Endothelial cell of umbilical vein (primary cell): ENCODE results near the gene FAM120C. TPM values are rescaled to one million over a fixed set of nuclear protein-coding genes. Genes with fewer than 3 reads are reported as not detected.

Experiments used
- BruUV-seq: library from RNA; stranded (reverse); fragments of 400-500 nt; replicated peaks from 2 replicates; lab custom pipeline; 2021; lab: Mats Ljungman, UMichigan
- CTCF ChIA-PET: fragments of 300-600, 350-600 bp; sonication (Branson Sonifier 250); formaldehyde crosslinking; loops from one replicate; lab custom pipeline; 2021; ENCODE audit warnings: antibody characterized with exemption, inconsistent platforms; lab: Charles Lee
- POLR2A ChIA-PET: fragments of 300-600, 350-600 bp; sonication (Branson Sonifier 250); formaldehyde crosslinking; loops from one replicate; lab custom pipeline; 2021; ENCODE audit warnings: antibody characterized with exemption, inconsistent platforms; lab: Charles Lee
- DNase-seq: peaks from one replicate; pipeline ENCODE4 v3.0.0-alpha.2; 2011; ENCODE audit warnings: low read depth, low spot score
- FAIRE-seq: peaks from 2 replicates; lab custom pipeline; 2011; peaks lifted over from hg19 to GRCh38; lab: Jason Lieb, UNC
- H2AFZ ChIP-seq: 2 replicates; pipeline ENCODE4 v1.6.0; 2012; ENCODE audit warnings: low read depth, low read length, control low read depth, inconsistent platforms
- H3K27ac ChIP-seq: 2 replicates; pipeline ENCODE4 v1.5.1; 2011; ENCODE audit warnings: low read depth, mild to moderate bottlenecking, control low read depth, low read length, moderate library complexity; ENCODE audit not compliant: insufficient read depth
- H3K27me3 ChIP-seq, 2 experiments: 2 replicates each; pipeline versions ENCODE4 v1.6.0 to v1.6.1; 2011; ENCODE audit warnings: low read length in 2 of 2, mixed read lengths in 1 of 2; ENCODE audit not compliant: control insufficient read depth in 2 of 2, insufficient read depth in 2 of 2
- H3K36me3 ChIP-seq, 2 experiments: 2 replicates in 1 of 2; 3 replicates in 1 of 2; pipeline ENCODE4 v1.5.1; 2011; ENCODE audit warnings: low read length in 2 of 2, mild to moderate bottlenecking in 1 of 2, moderate library complexity in 1 of 2; ENCODE audit not compliant: control insufficient read depth in 2 of 2, insufficient read depth in 2 of 2; ENCODE audit errors: extremely low read depth in 1 of 2
- H3K4me1 ChIP-seq: 3 replicates; pipeline ENCODE4 v1.5.1; 2011; ENCODE audit warnings: mild to moderate bottlenecking, low read length; ENCODE audit not compliant: control insufficient read depth, insufficient read depth; ENCODE audit errors: extremely low read depth
- H3K4me2 ChIP-seq: 2 replicates; pipeline ENCODE4 v1.6.1; 2011; ENCODE audit warnings: low read length, control low read depth, mixed read lengths; ENCODE audit not compliant: insufficient read depth
- H3K4me3 ChIP-seq, 3 experiments: fragments of 200-600 bp in 1 of 3; sonication (generic), shearing (Covaris generic) in 1 of 3; replicated peaks in 1 of 3; 2 replicates each; pipeline ENCODE4 v1.5.1; 2011 to 2016; ENCODE audit warnings: control low read depth in 3 of 3, low read length in 3 of 3, mild to moderate bottlenecking in 2 of 3, inconsistent platforms in 1 of 3, low read depth in 1 of 3, moderate library complexity in 1 of 3; ENCODE audit not compliant: insufficient read depth in 1 of 3
- H3K79me2 ChIP-seq: 2 replicates; pipeline ENCODE4 v1.6.0; 2012; ENCODE audit warnings: low read length, inconsistent platforms; ENCODE audit not compliant: control insufficient read depth, insufficient read depth
- H3K9ac ChIP-seq: replicated peaks from 2 replicates; pipeline ENCODE3; 2011; ENCODE audit warnings: low read length, control low read depth; ENCODE audit not compliant: insufficient read depth; ENCODE audit errors: extremely low read depth
- H3K9me1 ChIP-seq: replicated peaks from 3 replicates; pipeline ENCODE4 v1.6.0; 2011; ENCODE audit warnings: mild to moderate bottlenecking, low read length; ENCODE audit not compliant: control insufficient read depth, insufficient read depth; ENCODE audit errors: extremely low read depth
- H3K9me3 ChIP-seq: replicated peaks from 2 replicates; pipeline ENCODE4 v1.5.1; 2012; ENCODE audit warnings: low read length, inconsistent platforms; ENCODE audit not compliant: control insufficient read depth, insufficient read depth
- H4K20me1 ChIP-seq: replicated peaks from 2 replicates; pipeline ENCODE3; 2011; ENCODE audit warnings: mild to moderate bottlenecking, low read length; ENCODE audit not compliant: control insufficient read depth, insufficient read depth; ENCODE audit errors: extremely low read depth
- EZH2 ChIP-seq: IDR thresholded peaks from 2 replicates; pipeline ENCODE4 v1.6.1; 2012; ENCODE audit warnings: borderline replicate concordance, low read depth, mild to moderate bottlenecking, moderate library complexity, low read length, inconsistent platforms; ENCODE audit not compliant: severe bottlenecking
- GATA2 ChIP-seq: IDR thresholded peaks from 2 replicates; pipeline ENCODE4 v1.7.0; 2011; ENCODE audit warnings: low read depth, mild to moderate bottlenecking, moderate library complexity, mixed read lengths, low read length; ENCODE audit not compliant: insufficient read length, insufficient read depth
- JUN ChIP-seq: IDR thresholded peaks from 2 replicates; pipeline ENCODE4 v1.6.1; 2011; ENCODE audit warnings: borderline replicate concordance, low read depth; ENCODE audit not compliant: insufficient read length, insufficient read depth
- MYC ChIP-seq: IDR thresholded peaks from one replicate; pipeline ENCODE4 v1.6.1; 2011; ENCODE audit warnings: mild to moderate bottlenecking, low read depth, low read length
- POLR2AphosphoS5 ChIP-seq: IDR thresholded peaks from 2 replicates; pipeline ENCODE4 v1.6.1; 2012; ENCODE audit warnings: low read depth, mild to moderate bottlenecking, control low read depth, low read length, moderate library complexity; ENCODE audit not compliant: insufficient read depth
- dilution Hi-C: fragments of 300-500 bp; cut with MboI; formaldehyde crosslinking; loops from one replicate; pipeline ENCODE4 v1.15.0; 2019; ENCODE audit warnings: low sequenced_read_pairs; ENCODE audit not compliant: extremely low pct_ligation_motif_present
- intact Hi-C: fragments of 100-400 bp; cut with micrococcal nuclease; formaldehyde crosslinking; loops from one replicate; pipeline ENCODE4 v1.10.0; 2022
- polyA plus RNA-seq, 4 experiments: library from polyadenylated mRNA; depleted of rRNA in 3 of 4; stranded (reverse) in 3 of 4; unstranded in 1 of 4; fragments of >200 nt; gene quantifications; 2 replicates each; pipeline versions ENCODE4 v1.2.1 to v1.2.3, GENCODE V29; 2011 to 2012; ENCODE audit warnings: missing spikeins in 1 of 4
- total RNA-seq: library from RNA; stranded (reverse); gene quantifications from 2 replicates; pipeline ENCODE4 v1.2.3, GENCODE V29; 2021

FAM120C gene
- total and polyA plus RNA-seq, 2 donors (not counting 3 experiments of a cell fraction or from before 2014, with no cell fraction given), result 4.2 to 11.4 TPM

DNA sequence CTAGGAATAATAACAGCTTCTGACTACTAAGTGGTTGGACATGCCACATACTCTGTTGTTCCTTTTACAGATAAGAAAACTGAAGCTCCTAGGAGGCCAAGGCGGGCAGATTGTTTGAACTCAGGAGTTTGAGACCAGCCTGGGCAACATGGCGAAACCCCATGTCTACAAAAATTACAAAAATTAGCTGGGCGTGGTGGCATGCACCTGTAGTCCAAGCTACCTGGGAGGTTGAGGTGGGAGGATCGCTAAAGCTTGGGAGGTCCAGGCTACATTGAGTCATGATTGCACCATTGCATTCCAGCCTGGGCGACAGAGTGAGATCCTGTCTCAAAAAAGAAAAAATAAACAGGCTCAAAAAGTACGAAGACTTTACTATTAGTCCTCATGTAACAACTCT lies 108.2 kb downstream of the FAM120C start:
- no peak for DNase-seq
- no TSS peak for BruUV-seq
- H3K79me2 ChIP-seq, result no peaks in the 10 kb centered on the region
- no peaks in the 10 kb centered on the region for H3K9me3 ChIP-seq
- H3K4me1 ChIP-seq, result no peaks in the 10 kb centered on the region
- dilution Hi-C loops (no loop called here), intact Hi-C loops (no loop called here)
- H3K36me3 ChIP-seq, result no peaks in the 10 kb centered on the region
- ChIA-PET POLR2A (no interaction called here), CTCF (interaction anchor here (0.7 to 1.0 kb wide), 2 partner anchors 16 to 18 kb away, joined by 3 read pairs; no protein-coding TSS in a partner anchor)
- no peak overlapping the region for H2AFZ ChIP-seq
- H3K9ac ChIP-seq, result no peak overlapping the region
- no peaks in the 10 kb centered on the region for H4K20me1 ChIP-seq
- no peak overlapping the region for H3K27ac ChIP-seq
- H3K27me3 ChIP-seq, result no peaks in the 10 kb centered on the region
- TF ChIP-seq POLR2AphosphoS5 (no peak), EZH2 (no peak), MYC (no peak), GATA2 (no peak), JUN (no peak)
- no peak for FAIRE-seq
- no peaks in the 10 kb centered on the region for H3K9me1 ChIP-seq
- no peak overlapping the region for H3K4me3 ChIP-seq
- no peak overlapping the region for H3K4me2 ChIP-seq

GRCh38 chrX:54067766-54068165 lies 115.3 kb downstream of the FAM120C start:
- no peaks in the 10 kb centered on the region for H3K4me1 ChIP-seq
- no peak overlapping the region for H3K4me3 ChIP-seq
- no peak for TF ChIP-seq POLR2AphosphoS5
- H3K79me2 ChIP-seq, result no peaks in the 10 kb centered on the region
- H3K4me2 ChIP-seq, result no peak overlapping the region
- H3K9me3 ChIP-seq, result no peaks in the 10 kb centered on the region
- DNase-seq, result no peak
- H2AFZ ChIP-seq, result no peak overlapping the region
- no peaks in the 10 kb centered on the region for H3K36me3 ChIP-seq
- ChIA-PET POLR2A (no interaction called here), CTCF (no interaction called here)
- no peak for FAIRE-seq
- intact Hi-C loops, result no loop called here
- no peak overlapping the region for H3K27ac ChIP-seq
- no peaks in the 10 kb centered on the region for H4K20me1 ChIP-seq
- H3K27me3 ChIP-seq, result no peaks in the 10 kb centered on the region
- no peaks in the 10 kb centered on the region for H3K9me1 ChIP-seq
- dilution Hi-C loops, result no loop called here
- H3K9ac ChIP-seq, result no peak overlapping the region
- BruUV-seq, result no TSS peak
